Body of pancreas (tissue), 4 donors: ENCODE data around the gene SPPL2A.

Experiments
- POLR2A ChIP-seq, 3 donors: fragments of 450-650 bp; IDR thresholded peaks; one replicate each; pipeline ENCODE4 v1.6.1; 2016; ENCODE audit warnings: antibody characterized with exemption in 3 of 3, mild to moderate bottlenecking in 2 of 3
- TF ChIP-seq, protein P1 (sequence below), 7 experiments: fragments of 450-650 bp in 4 of 7; fragments of 200-600 bp in 3 of 7; sonication (generic) in 3 of 7; IDR thresholded peaks; one replicate each; pipeline ENCODE4 v1.5.1; 2016 to 2019; ENCODE audit warnings: antibody characterized with exemption in 7 of 7

DNA sequence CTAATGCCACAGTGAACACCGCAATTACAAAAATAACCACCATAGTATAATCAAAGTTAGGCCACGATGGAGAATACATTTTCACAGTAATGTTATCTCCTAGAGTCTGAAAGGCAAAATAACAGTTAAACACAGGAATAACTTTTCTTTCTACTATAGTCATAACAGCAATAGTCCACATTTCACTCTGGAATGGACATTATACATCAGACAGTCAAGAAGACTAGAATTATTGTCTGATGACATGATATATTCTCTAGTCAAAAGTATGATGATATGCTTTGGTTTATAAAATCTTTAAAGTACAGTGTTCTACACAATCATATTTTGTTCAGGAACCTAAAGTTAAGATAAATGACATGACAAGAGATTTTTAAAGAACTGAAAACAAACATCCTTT lies 18.0 kb downstream of the SPPL2A start:
- TF ChIP-seq, protein P1, sequence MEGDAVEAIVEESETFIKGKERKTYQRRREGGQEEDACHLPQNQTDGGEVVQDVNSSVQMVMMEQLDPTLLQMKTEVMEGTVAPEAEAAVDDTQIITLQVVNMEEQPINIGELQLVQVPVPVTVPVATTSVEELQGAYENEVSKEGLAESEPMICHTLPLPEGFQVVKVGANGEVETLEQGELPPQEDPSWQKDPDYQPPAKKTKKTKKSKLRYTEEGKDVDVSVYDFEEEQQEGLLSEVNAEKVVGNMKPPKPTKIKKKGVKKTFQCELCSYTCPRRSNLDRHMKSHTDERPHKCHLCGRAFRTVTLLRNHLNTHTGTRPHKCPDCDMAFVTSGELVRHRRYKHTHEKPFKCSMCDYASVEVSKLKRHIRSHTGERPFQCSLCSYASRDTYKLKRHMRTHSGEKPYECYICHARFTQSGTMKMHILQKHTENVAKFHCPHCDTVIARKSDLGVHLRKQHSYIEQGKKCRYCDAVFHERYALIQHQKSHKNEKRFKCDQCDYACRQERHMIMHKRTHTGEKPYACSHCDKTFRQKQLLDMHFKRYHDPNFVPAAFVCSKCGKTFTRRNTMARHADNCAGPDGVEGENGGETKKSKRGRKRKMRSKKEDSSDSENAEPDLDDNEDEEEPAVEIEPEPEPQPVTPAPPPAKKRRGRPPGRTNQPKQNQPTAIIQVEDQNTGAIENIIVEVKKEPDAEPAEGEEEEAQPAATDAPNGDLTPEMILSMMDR (IDR thresholded peaks at IDR 0.05) = no peak
- TF ChIP-seq POLR2A (IDR thresholded peaks at IDR 0.05) = no peak
